ENCODE data around the gene C2orf15.
"Not testable (repeated sequence)": the region's sequence is repeated elsewhere in the genome, so short reads cannot be mapped to it uniquely, and the experiment has no call there.

The C2orf15 gene

GRCh38 chr2:99181624-99182000 is 40.1 kb downstream of the C2orf15 start:
- in situ Hi-C loops (cut with HindIII; ENCODE audit: low pct_unique_long_range_greater_than_20kb, low sequenced_read_pairs), result no loop called here
- no peak for TF ChIP-seq JUND (IDR thresholded peaks at IDR 0.05; ENCODE audit: low read depth)
- DNase-seq (ENCODE audit: low read depth in 1 of 2, low spot score in 1 of 2), result no peak

GRCh38 chr2:99183025-99183424 is 41.5 kb downstream of the C2orf15 start:
- DNase-seq (ENCODE audit: low read depth in 1 of 2, low spot score in 1 of 2), result peak in 1 of 2 experiments; percentile 79
- in situ Hi-C loops (cut with HindIII; ENCODE audit: low pct_unique_long_range_greater_than_20kb, low sequenced_read_pairs), result no loop called here
- no peak for TF ChIP-seq JUND (IDR thresholded peaks at IDR 0.05; ENCODE audit: low read depth)

GRCh38 chr2:99184811-99185210 is 43.3 kb downstream of the C2orf15 start:
- no peak for TF ChIP-seq JUND (IDR thresholded peaks at IDR 0.05; ENCODE audit: low read depth)
- no peak for DNase-seq (ENCODE audit: low read depth in 1 of 2, low spot score in 1 of 2)
- in situ Hi-C loops (cut with HindIII; ENCODE audit: low pct_unique_long_range_greater_than_20kb, low sequenced_read_pairs), result no loop called here

GRCh38 chr2:99187011-99187410 is 45.5 kb downstream of the C2orf15 start:
- in situ Hi-C loops (cut with HindIII; ENCODE audit: low pct_unique_long_range_greater_than_20kb, low sequenced_read_pairs), result no loop called here
- no peak for TF ChIP-seq JUND (IDR thresholded peaks at IDR 0.05; ENCODE audit: low read depth)

GRCh38 chr2:99188357-99188756 is 46.9 kb downstream of the C2orf15 start:
- DNase-seq (ENCODE audit: low read depth in 1 of 2, low spot score in 1 of 2), result no peak
- in situ Hi-C loops (cut with HindIII; ENCODE audit: low pct_unique_long_range_greater_than_20kb, low sequenced_read_pairs), result no loop called here
- no peak for TF ChIP-seq JUND (IDR thresholded peaks at IDR 0.05; ENCODE audit: low read depth)

More at GRCh38 chr2:99187011-99187410, 45.5 kb downstream of the C2orf15 start:
- DNase-seq (ENCODE audit: low read depth in 1 of 2, low spot score in 1 of 2), result no peak

GRCh38 chr2:99190548-99190947 is 49.0 kb downstream of the C2orf15 start:
- in situ Hi-C loops (cut with HindIII; ENCODE audit: low pct_unique_long_range_greater_than_20kb, low sequenced_read_pairs), result no loop called here
- TF ChIP-seq JUND (IDR thresholded peaks at IDR 0.05; ENCODE audit: low read depth), result no peak
- DNase-seq (ENCODE audit: low read depth in 1 of 2, low spot score in 1 of 2), result no peak

- in situ Hi-C loops (cut with HindIII; ENCODE audit: low pct_unique_long_range_greater_than_20kb, low sequenced_read_pairs); DNase-seq (ENCODE audit: low read depth in 1 of 2, low spot score in 1 of 2): not testable (repeated sequence)
Observed at GRCh38 chr2:99192364-99192763, 50.9 kb downstream of the C2orf15 start.

GRCh38 chr2:99198103-99198841 is 56.8 kb downstream of the C2orf15 start:
- no peak for TF ChIP-seq JUND (IDR thresholded peaks at IDR 0.05; ENCODE audit: low read depth)
- in situ Hi-C loops (cut with HindIII; ENCODE audit: low pct_unique_long_range_greater_than_20kb, low sequenced_read_pairs), result no loop called here
- DNase-seq (ENCODE audit: low read depth in 1 of 2, low spot score in 1 of 2), result peak; percentile 4 to 77

GRCh38 chr2:99200076-99200800 is 58.7 kb downstream of the C2orf15 start:
- in situ Hi-C loops (cut with HindIII; ENCODE audit: low pct_unique_long_range_greater_than_20kb, low sequenced_read_pairs), result no loop called here
- no peak for TF ChIP-seq JUND (IDR thresholded peaks at IDR 0.05; ENCODE audit: low read depth)

More at GRCh38 chr2:99200076-99200800, 58.7 kb downstream of the C2orf15 start:
- DNase-seq (ENCODE audit: low read depth in 1 of 2, low spot score in 1 of 2), result no peak
